Measurements from ENCODE around the gene HLA-DRA.

Gene HLA-DRA

DNA sequence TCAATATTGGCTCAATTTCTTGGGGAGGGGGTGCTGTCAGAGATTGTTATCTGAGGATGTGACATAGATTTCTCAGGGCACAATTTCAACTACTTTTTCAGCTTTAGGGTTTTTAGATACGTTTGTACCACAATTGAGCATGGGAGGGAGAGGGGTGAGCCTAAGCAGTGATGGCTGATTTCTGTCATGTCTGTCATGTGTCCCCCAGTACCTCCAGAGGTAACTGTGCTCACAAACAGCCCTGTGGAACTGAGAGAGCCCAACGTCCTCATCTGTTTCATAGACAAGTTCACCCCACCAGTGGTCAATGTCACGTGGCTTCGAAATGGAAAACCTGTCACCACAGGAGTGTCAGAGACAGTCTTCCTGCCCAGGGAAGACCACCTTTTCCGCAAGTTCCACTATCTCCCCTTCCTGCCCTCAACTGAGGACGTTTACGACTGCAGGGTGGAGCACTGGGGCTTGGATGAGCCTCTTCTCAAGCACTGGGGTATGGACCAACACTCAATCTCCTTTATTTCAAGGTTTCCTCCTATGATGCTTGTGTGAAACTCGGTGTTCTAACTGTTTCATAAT is 3.4 kb downstream of the HLA-DRA start:
- no peaks in the 10 kb centered on the region for H3K79me1 ChIP-seq (ENCODE audit: low read length)
- H3K36me3 ChIP-seq (ENCODE audit: control insufficient read depth, insufficient read depth, low read length): no peaks in the 10 kb centered on the region
- H4K5ac ChIP-seq (ENCODE audit: low read length): no peak overlapping the region
- no peaks in the 10 kb centered on the region for H3K4me1 ChIP-seq (ENCODE audit: control insufficient read depth, low read depth, low read length)
- no peak overlapping the region for H2BK15ac ChIP-seq (replicated peaks; ENCODE audit: low read depth)
- no peak overlapping the region for H4K8ac ChIP-seq (ENCODE audit: low read depth, low read length)
- H2BK5ac ChIP-seq (ENCODE audit: low read length): no peak overlapping the region
- H3K27ac ChIP-seq (ENCODE audit: low read depth, low read length): no peak overlapping the region
- H3K4me3 ChIP-seq (ENCODE audit: low read length): no peak overlapping the region
- H3K4me2 ChIP-seq (ENCODE audit: low read length): no peak overlapping the region
- DNase-seq: no peak
- no peak overlapping the region for H2AK5ac ChIP-seq (ENCODE audit: low read length)
- H3K4ac ChIP-seq (ENCODE audit: low read depth, low read length): no peak overlapping the region
- H3K27me3 ChIP-seq (ENCODE audit: insufficient read depth, low read length, poor library complexity): no peaks in the 10 kb centered on the region
- WGBS (ENCODE audit: extremely low coverage, insufficient coverage, low lambda C conversion rate): no CpG with 5 or more reads among the region's 8 CpGs
- H2BK120ac ChIP-seq (ENCODE audit: low read depth, low read length): no peak overlapping the region
- no peak overlapping the region for H3K23ac ChIP-seq (ENCODE audit: low read length)
- H3K56ac ChIP-seq (ENCODE audit: low read length): no peak overlapping the region
- H3K9ac ChIP-seq (ENCODE audit: low read length): no peak overlapping the region
- H3K79me2 ChIP-seq (ENCODE audit: control insufficient read depth, insufficient read depth, low read length): no peaks in the 10 kb centered on the region
- no peak overlapping the region for H3K18ac ChIP-seq (ENCODE audit: low read length)

DNA sequence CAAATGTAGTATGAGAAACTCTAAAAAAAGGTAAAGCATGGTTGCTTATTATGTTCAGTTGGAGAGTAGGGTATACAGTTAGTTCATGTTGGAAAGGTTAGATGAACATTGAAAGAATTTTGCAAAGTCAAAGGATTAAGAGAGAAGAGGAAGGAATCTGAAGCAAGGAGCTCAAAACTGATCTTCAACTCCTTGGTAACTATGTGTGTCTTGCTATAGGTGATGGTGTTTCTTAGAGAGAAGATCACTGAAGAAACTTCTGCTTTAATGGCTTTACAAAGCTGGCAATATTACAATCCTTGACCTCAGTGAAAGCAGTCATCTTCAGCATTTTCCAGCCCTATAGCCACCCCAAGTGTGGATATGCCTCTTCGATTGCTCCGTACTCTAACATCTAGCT is 4.7 kb downstream of the HLA-DRA start:
- Histone ChIP-seq H3K4ac (ENCODE audit: low read depth, low read length) (no peak overlapping the region), H3K23ac (ENCODE audit: low read length) (no peak overlapping the region), H3K79me2 (ENCODE audit: control insufficient read depth, insufficient read depth, low read length) (no peaks in the 10 kb centered on the region), H3K4me3 (ENCODE audit: low read length) (no peak overlapping the region), H2BK5ac (ENCODE audit: low read length) (no peak overlapping the region), H4K8ac (ENCODE audit: low read depth, low read length) (no peak overlapping the region), H3K9ac (ENCODE audit: low read length) (no peak overlapping the region), H3K4me2 (ENCODE audit: low read length) (no peak overlapping the region), H3K56ac (ENCODE audit: low read length) (no peak overlapping the region), H3K79me1 (ENCODE audit: low read length) (no peaks in the 10 kb centered on the region), H3K27ac (ENCODE audit: low read depth, low read length) (no peak overlapping the region), H3K18ac (ENCODE audit: low read length) (no peak overlapping the region), H4K5ac (ENCODE audit: low read length) (no peak overlapping the region), H3K27me3 (ENCODE audit: insufficient read depth, low read length, poor library complexity) (no peaks in the 10 kb centered on the region), H2AK5ac (ENCODE audit: low read length) (no peak overlapping the region), H3K36me3 (ENCODE audit: control insufficient read depth, insufficient read depth, low read length) (no peaks in the 10 kb centered on the region), H2BK15ac (replicated peaks; ENCODE audit: low read depth) (no peak overlapping the region), H2BK120ac (ENCODE audit: low read depth, low read length) (no peak overlapping the region), H3K4me1 (ENCODE audit: control insufficient read depth, low read depth, low read length) (no peaks in the 10 kb centered on the region)
- DNase-seq: no peak
- WGBS (ENCODE audit: extremely low coverage, insufficient coverage, low lambda C conversion rate): no CpG with 5 or more reads among the region's 2 CpGs

DNA sequence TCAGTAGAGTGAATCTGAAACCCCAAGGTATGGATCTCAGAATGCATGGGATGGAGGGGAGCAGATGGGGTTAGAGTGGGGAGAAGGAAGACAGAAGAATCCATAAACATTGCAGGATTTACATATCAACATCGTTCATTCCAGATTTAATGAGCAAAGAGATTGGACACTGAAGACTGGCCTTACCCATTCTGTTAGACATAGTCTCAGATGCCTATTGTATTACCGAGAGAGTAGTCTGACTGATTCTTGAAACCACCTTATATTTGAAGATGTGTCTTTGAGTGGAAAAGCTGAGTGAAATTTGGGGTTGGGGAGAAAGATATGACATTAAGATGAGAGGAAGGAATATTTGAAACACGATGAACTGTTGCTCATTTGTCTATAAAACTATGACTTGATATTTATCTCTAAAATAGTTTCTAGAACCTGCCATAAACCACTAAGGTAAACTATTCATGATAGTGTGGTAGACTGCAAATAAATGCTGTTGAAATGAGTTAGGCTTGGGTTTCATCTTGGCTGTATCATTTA is 5.7 kb downstream of the HLA-DRA start:
- no peak overlapping the region for H4K8ac ChIP-seq (ENCODE audit: low read depth, low read length)
- no peak overlapping the region for H3K4me2 ChIP-seq (ENCODE audit: low read length)
- H2BK120ac ChIP-seq (ENCODE audit: low read depth, low read length): no peak overlapping the region
- H3K27ac ChIP-seq (ENCODE audit: low read depth, low read length): no peak overlapping the region
- no peaks in the 10 kb centered on the region for H3K4me1 ChIP-seq (ENCODE audit: control insufficient read depth, low read depth, low read length)
- WGBS (ENCODE audit: extremely low coverage, insufficient coverage, low lambda C conversion rate): no CpG with 5 or more reads among the region's 3 CpGs
- no peaks in the 10 kb centered on the region for H3K27me3 ChIP-seq (ENCODE audit: insufficient read depth, low read length, poor library complexity)
- H3K4me3 ChIP-seq (ENCODE audit: low read length): no peak overlapping the region
- H3K9ac ChIP-seq (ENCODE audit: low read length): no peak overlapping the region
- H3K4ac ChIP-seq (ENCODE audit: low read depth, low read length): no peak overlapping the region
- no peak overlapping the region for H2AK5ac ChIP-seq (ENCODE audit: low read length)
- no peak overlapping the region for H3K23ac ChIP-seq (ENCODE audit: low read length)
- H2BK5ac ChIP-seq (ENCODE audit: low read length): no peak overlapping the region
- no peak overlapping the region for H4K5ac ChIP-seq (ENCODE audit: low read length)
- DNase-seq: no peak
- no peak overlapping the region for H2BK15ac ChIP-seq (replicated peaks; ENCODE audit: low read depth)
- no peaks in the 10 kb centered on the region for H3K79me2 ChIP-seq (ENCODE audit: control insufficient read depth, insufficient read depth, low read length)
- no peak overlapping the region for H3K56ac ChIP-seq (ENCODE audit: low read length)
- no peak overlapping the region for H3K18ac ChIP-seq (ENCODE audit: low read length)
- H3K36me3 ChIP-seq (ENCODE audit: control insufficient read depth, insufficient read depth, low read length): no peaks in the 10 kb centered on the region
- H3K79me1 ChIP-seq (ENCODE audit: low read length): no peaks in the 10 kb centered on the region

DNA sequence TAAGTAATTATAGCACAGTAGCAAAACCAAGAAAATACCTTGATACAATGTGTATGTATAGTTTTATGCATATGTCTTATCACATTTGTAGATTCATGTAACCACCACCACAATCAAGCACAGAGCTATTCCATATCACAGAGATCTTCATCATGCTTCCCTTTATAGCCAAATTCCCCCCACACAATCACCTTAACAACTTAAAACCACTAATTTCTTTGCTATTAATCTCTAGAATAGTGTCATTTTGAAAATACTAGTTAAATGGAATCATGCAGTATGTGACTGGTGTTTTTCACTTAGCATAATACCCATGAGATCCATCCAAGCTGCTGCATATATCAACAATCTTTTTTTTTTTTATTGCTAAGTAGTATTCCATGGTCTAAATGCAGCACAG is 8.2 kb downstream of the HLA-DRA start:
- H3K79me1 ChIP-seq (ENCODE audit: low read length): no peaks in the 10 kb centered on the region
- no peak overlapping the region for H3K27ac ChIP-seq (ENCODE audit: low read depth, low read length)
- no peak overlapping the region for H3K4me2 ChIP-seq (ENCODE audit: low read length)
- H3K18ac ChIP-seq (ENCODE audit: low read length): no peak overlapping the region
- H2AK5ac ChIP-seq (ENCODE audit: low read length): no peak overlapping the region
- H4K8ac ChIP-seq (ENCODE audit: low read depth, low read length): no peak overlapping the region
- no peak overlapping the region for H2BK120ac ChIP-seq (ENCODE audit: low read depth, low read length)
- no peaks in the 10 kb centered on the region for H3K4me1 ChIP-seq (ENCODE audit: control insufficient read depth, low read depth, low read length)
- H3K4me3 ChIP-seq (ENCODE audit: low read length): no peak overlapping the region
- no peak for DNase-seq
- no peak overlapping the region for H4K5ac ChIP-seq (ENCODE audit: low read length)
- no peaks in the 10 kb centered on the region for H3K79me2 ChIP-seq (ENCODE audit: control insufficient read depth, insufficient read depth, low read length)
- no peaks in the 10 kb centered on the region for H3K36me3 ChIP-seq (ENCODE audit: control insufficient read depth, insufficient read depth, low read length)
- no peak overlapping the region for H3K9ac ChIP-seq (ENCODE audit: low read length)
- no peak overlapping the region for H3K23ac ChIP-seq (ENCODE audit: low read length)
- H2BK15ac ChIP-seq (replicated peaks; ENCODE audit: low read depth): no peak overlapping the region
- no peak overlapping the region for H3K4ac ChIP-seq (ENCODE audit: low read depth, low read length)
- no peak overlapping the region for H2BK5ac ChIP-seq (ENCODE audit: low read length)
- H3K27me3 ChIP-seq (ENCODE audit: insufficient read depth, low read length, poor library complexity): no peaks in the 10 kb centered on the region
- H3K56ac ChIP-seq (ENCODE audit: low read length): no peak overlapping the region

DNA sequence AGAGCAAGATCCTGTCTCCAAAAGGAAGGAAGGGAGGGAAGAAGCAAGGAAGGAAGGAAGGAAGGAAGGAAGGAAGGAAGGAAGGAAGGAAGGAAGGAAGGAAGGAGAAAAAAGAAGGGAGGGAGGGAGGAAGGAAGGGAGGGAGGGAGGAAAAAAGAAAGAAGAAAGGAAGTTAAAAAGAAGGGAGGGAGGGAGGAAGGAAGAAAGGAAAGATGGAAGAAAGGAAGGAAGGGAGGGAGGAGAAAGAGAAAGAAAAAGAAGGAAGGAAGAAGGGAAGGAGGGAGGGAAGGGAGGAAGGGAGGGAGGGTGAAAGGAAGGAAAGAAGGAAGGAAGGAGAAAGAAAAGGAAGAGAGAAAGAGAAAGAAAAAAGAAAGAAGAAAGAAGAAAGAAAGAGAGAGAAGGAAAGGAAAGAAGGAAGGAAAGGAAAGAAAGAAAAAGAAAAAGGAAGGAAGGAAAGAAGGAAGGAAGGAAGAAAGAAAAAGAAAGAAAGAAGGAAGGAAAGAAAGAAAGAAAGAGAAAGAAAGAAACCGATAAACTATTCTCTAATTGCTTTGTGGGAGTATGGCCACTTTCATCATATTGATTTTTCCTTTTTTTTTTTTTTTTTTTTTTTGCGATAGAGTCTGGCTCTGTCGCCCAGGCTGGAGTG is 9.5 kb downstream of the HLA-DRA start:
- Histone ChIP-seq H3K18ac (ENCODE audit: low read length) (no peak overlapping the region), H3K23ac (ENCODE audit: low read length) (no peak overlapping the region), H3K79me2 (ENCODE audit: control insufficient read depth, insufficient read depth, low read length) (no peaks in the 10 kb centered on the region), H2AK5ac (ENCODE audit: low read length) (no peak overlapping the region), H4K5ac (ENCODE audit: low read length) (no peak overlapping the region), H3K9ac (ENCODE audit: low read length) (no peak overlapping the region), H3K56ac (ENCODE audit: low read length) (no peak overlapping the region), H2BK5ac (ENCODE audit: low read length) (no peak overlapping the region), H2BK120ac (ENCODE audit: low read depth, low read length) (no peak overlapping the region), H3K36me3 (ENCODE audit: control insufficient read depth, insufficient read depth, low read length) (no peaks in the 10 kb centered on the region), H3K27ac (ENCODE audit: low read depth, low read length) (no peak overlapping the region), H3K79me1 (ENCODE audit: low read length) (no peaks in the 10 kb centered on the region), H3K4me3 (ENCODE audit: low read length) (no peak overlapping the region), H3K4ac (ENCODE audit: low read depth, low read length) (no peak overlapping the region), H3K4me2 (ENCODE audit: low read length) (no peak overlapping the region), H3K27me3 (ENCODE audit: insufficient read depth, low read length, poor library complexity) (no peaks in the 10 kb centered on the region), H4K8ac (ENCODE audit: low read depth, low read length) (no peak overlapping the region), H3K4me1 (ENCODE audit: control insufficient read depth, low read depth, low read length) (no peaks in the 10 kb centered on the region), H2BK15ac (replicated peaks; ENCODE audit: low read depth) (no peak overlapping the region)
- no peak for DNase-seq
- WGBS (ENCODE audit: extremely low coverage, insufficient coverage, low lambda C conversion rate): no CpG with 5 or more reads among the region's 3 CpGs

DNA sequence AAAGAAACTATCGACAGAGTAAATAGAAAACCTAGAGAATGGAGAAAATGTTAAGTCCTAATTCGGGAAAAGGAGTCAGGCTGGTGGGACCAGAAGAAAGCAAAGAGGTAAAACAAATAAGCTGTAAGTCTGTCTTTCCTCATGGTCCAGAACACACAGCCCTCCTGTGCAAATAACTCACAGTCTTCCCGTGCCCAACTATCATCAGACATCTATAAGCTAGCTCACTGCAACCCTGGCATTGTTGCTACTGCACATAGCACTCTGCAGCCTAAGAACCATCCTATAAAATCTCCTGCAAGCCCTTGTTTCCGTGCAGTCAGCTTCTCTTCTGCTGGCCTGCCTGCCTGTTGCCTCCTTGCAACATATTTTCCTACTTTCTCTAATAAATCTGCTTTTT is 17.4 kb downstream of the HLA-DRA start:
- no peak overlapping the region for H4K8ac ChIP-seq (ENCODE audit: low read depth, low read length)
- no peak overlapping the region for H3K4me3 ChIP-seq (ENCODE audit: low read length)
- H3K79me2 ChIP-seq (ENCODE audit: control insufficient read depth, insufficient read depth, low read length): no peaks in the 10 kb centered on the region
- no peak overlapping the region for H3K27ac ChIP-seq (ENCODE audit: low read depth, low read length)
- H3K79me1 ChIP-seq (ENCODE audit: low read length): no peaks in the 10 kb centered on the region
- H3K4ac ChIP-seq (ENCODE audit: low read depth, low read length): no peak overlapping the region
- no peak for DNase-seq
- H3K9ac ChIP-seq (ENCODE audit: low read length): no peak overlapping the region
- no peaks in the 10 kb centered on the region for H3K4me1 ChIP-seq (ENCODE audit: control insufficient read depth, low read depth, low read length)
- no peaks in the 10 kb centered on the region for H3K27me3 ChIP-seq (ENCODE audit: insufficient read depth, low read length, poor library complexity)
- no peak overlapping the region for H2BK120ac ChIP-seq (ENCODE audit: low read depth, low read length)
- no peak overlapping the region for H2BK15ac ChIP-seq (replicated peaks; ENCODE audit: low read depth)
- no CpG with 5 or more reads among the region's 4 CpGs for WGBS (ENCODE audit: extremely low coverage, insufficient coverage, low lambda C conversion rate)
- H3K23ac ChIP-seq (ENCODE audit: low read length): no peak overlapping the region
- H3K4me2 ChIP-seq (ENCODE audit: low read length): no peak overlapping the region
- no peak overlapping the region for H4K5ac ChIP-seq (ENCODE audit: low read length)
- H2AK5ac ChIP-seq (ENCODE audit: low read length): no peak overlapping the region
- H3K36me3 ChIP-seq (ENCODE audit: control insufficient read depth, insufficient read depth, low read length): no peaks in the 10 kb centered on the region
- H2BK5ac ChIP-seq (ENCODE audit: low read length): no peak overlapping the region
- H3K18ac ChIP-seq (ENCODE audit: low read length): no peak overlapping the region
- H3K56ac ChIP-seq (ENCODE audit: low read length): no peak overlapping the region
